WTC11 (cell line): Measurements from ENCODE around the gene MYBPC1. TPM values are rescaled to one million over a fixed set of nuclear protein-coding genes. Genes with fewer than 3 reads are reported as not detected.

Source experiments
- ATAC-seq: fragments of 200-7000 bp; cut with Tn5 transposase; 2 replicates; pipeline ENCODE4 v1.10.0; 2021; ENCODE audit warnings: mild to moderate bottlenecking, moderate library complexity
- CTCF ChIA-PET: fragments of 300-600 bp; sonication (Branson Sonifier 250); formaldehyde crosslinking; loops from one replicate; lab custom pipeline; 2021; ENCODE audit warnings: antibody characterized with exemption; lab: Charles Lee
- POLR2A ChIA-PET: fragments of 350-600 bp; sonication (Branson Sonifier 250); formaldehyde crosslinking; loops from one replicate; lab custom pipeline; 2021; ENCODE audit warnings: antibody characterized with exemption; lab: Charles Lee
- DNase-seq: peaks from one replicate; pipeline ENCODE4 v3.0.0; 2021; ENCODE audit warnings: low spot score
- H3K27ac Mint-ChIP-seq: 2 replicates; pipeline ENCODE4 v1.8.0; 2021; ENCODE audit warnings: mixed read lengths
- H3K27me3 Mint-ChIP-seq: 2 replicates; pipeline ENCODE4 v1.8.0; 2021; ENCODE audit warnings: low read depth, mild to moderate bottlenecking, moderate library complexity, mixed read lengths
- H3K36me3 Mint-ChIP-seq: 2 replicates; pipeline ENCODE4 v1.8.0; 2021; ENCODE audit warnings: mixed read lengths
- H3K4me1 Mint-ChIP-seq: 2 replicates; pipeline ENCODE4 v1.8.0; 2022; ENCODE audit warnings: mixed read lengths
- H3K4me3 Mint-ChIP-seq: 2 replicates; pipeline ENCODE4 v1.8.0; 2021; ENCODE audit warnings: mild to moderate bottlenecking, moderate library complexity, mixed read lengths
- H3K9me3 Mint-ChIP-seq: 2 replicates; pipeline ENCODE4 v1.8.0; 2021; ENCODE audit warnings: mixed read lengths
- CDX4 ChIP-seq: fragments of 250-450 bp; sonication (Bioruptor Pico); IDR thresholded peaks from 2 replicates; pipeline ENCODE4 v1.9.0; 2021; ENCODE audit warnings: moderate library complexity, mild to moderate bottlenecking, inconsistent platforms, borderline replicate concordance
- CREB1 ChIP-seq: sonication (generic); formaldehyde crosslinking; IDR thresholded peaks from 2 replicates; pipeline ENCODE4 v1.8.0; 2023; ENCODE audit warnings: mild to moderate bottlenecking, missing genetic modification reagents
- E2F1 ChIP-seq: sonication (generic); formaldehyde crosslinking; IDR thresholded peaks from 2 replicates; pipeline ENCODE4 v1.8.0; 2022; ENCODE audit warnings: mild to moderate bottlenecking, missing genetic modification reagents
- E2F4 ChIP-seq: sonication (generic); formaldehyde crosslinking; IDR thresholded peaks from 2 replicates; pipeline ENCODE4 v1.8.1; 2022; ENCODE audit warnings: low read depth, mild to moderate bottlenecking, moderate library complexity, missing genetic modification reagents, borderline replicate concordance
- EMX1 ChIP-seq: fragments of 250-450 bp; sonication (Bioruptor Pico); IDR thresholded peaks from 2 replicates; pipeline ENCODE4 v1.8.0; 2021; ENCODE audit warnings: mild to moderate bottlenecking
- ERG ChIP-seq: fragments of 250-450 bp; sonication (Bioruptor Pico); IDR thresholded peaks from 2 replicates; pipeline ENCODE4 v1.8.0; 2021; ENCODE audit warnings: mild to moderate bottlenecking
- FOXP1 ChIP-seq: sonication (generic); formaldehyde crosslinking; IDR thresholded peaks from 2 replicates; pipeline ENCODE4 v1.8.0; 2022; ENCODE audit warnings: missing genetic modification reagents, mild to moderate bottlenecking, moderate library complexity, borderline replicate concordance
- HMGXB4 ChIP-seq: sonication (generic); formaldehyde crosslinking; IDR thresholded peaks from 2 replicates; pipeline ENCODE4 v1.8.1; 2023; ENCODE audit warnings: mild to moderate bottlenecking, moderate library complexity, missing genetic modification reagents
- JAZF1 ChIP-seq: fragments of 250-450 bp; sonication (Bioruptor Pico); IDR thresholded peaks from 2 replicates; pipeline ENCODE4 v1.9.0; 2021; ENCODE audit warnings: moderate library complexity, mild to moderate bottlenecking, inconsistent platforms
- MLX ChIP-seq: sonication (generic); formaldehyde crosslinking; IDR thresholded peaks from 2 replicates; pipeline ENCODE4 v1.8.1; 2023; ENCODE audit warnings: mild to moderate bottlenecking, missing genetic modification reagents, moderate library complexity
- MXD4 ChIP-seq: fragments of 250-450 bp; sonication (Bioruptor Pico); IDR thresholded peaks from 2 replicates; pipeline ENCODE4 v1.8.0; 2021; ENCODE audit warnings: mild to moderate bottlenecking, moderate library complexity, borderline replicate concordance
- NFYB ChIP-seq: sonication (generic); formaldehyde crosslinking; conservative IDR thresholded peaks from 2 replicates; pipeline ENCODE4 v1.8.0; 2022; ENCODE audit warnings: low read depth, missing genetic modification reagents
- NR3C1 ChIP-seq: sonication (generic); formaldehyde crosslinking; conservative IDR thresholded peaks from 2 replicates; pipeline ENCODE4 v1.8.1; 2023; ENCODE audit warnings: low read depth, mild to moderate bottlenecking, missing genetic modification reagents
- RELA ChIP-seq: sonication (generic); formaldehyde crosslinking; IDR thresholded peaks from 2 replicates; pipeline ENCODE4 v1.8.1; 2022; ENCODE audit warnings: missing genetic modification reagents, mild to moderate bottlenecking, borderline replicate concordance
- SOX15 ChIP-seq: fragments of 250-450 bp; sonication (Bioruptor Pico); IDR thresholded peaks from 2 replicates; pipeline ENCODE4 v1.9.0; 2021; ENCODE audit warnings: mild to moderate bottlenecking
- TEAD4 ChIP-seq: sonication (generic); formaldehyde crosslinking; IDR thresholded peaks from 2 replicates; pipeline ENCODE4 v1.8.0; 2022; ENCODE audit warnings: mild to moderate bottlenecking, missing genetic modification reagents
- ZBTB43 ChIP-seq: sonication (generic); formaldehyde crosslinking; IDR thresholded peaks from 2 replicates; pipeline ENCODE4 v1.8.1; 2023; ENCODE audit warnings: mild to moderate bottlenecking, missing genetic modification reagents
- ZNF138 ChIP-seq: sonication (generic); formaldehyde crosslinking; conservative IDR thresholded peaks from 2 replicates; pipeline ENCODE4 v1.8.1; 2022; ENCODE audit warnings: mild to moderate bottlenecking, moderate library complexity, missing genetic modification reagents
- ZNF263 ChIP-seq: sonication (generic); formaldehyde crosslinking; IDR thresholded peaks from 2 replicates; pipeline ENCODE4 v1.8.1; 2022; ENCODE audit warnings: low read depth, mild to moderate bottlenecking, moderate library complexity, missing genetic modification reagents
- ZNF416 ChIP-seq: fragments of 250-450 bp; sonication (Bioruptor Pico); IDR thresholded peaks from 2 replicates; pipeline ENCODE4 v1.9.0; 2021; ENCODE audit warnings: mild to moderate bottlenecking, inconsistent platforms
- total RNA-seq: library from RNA; stranded (reverse); gene quantifications from 3 replicates; pipeline ENCODE4 v1.2.3, GENCODE V29; 2021

MYBPC1 gene
- total RNA-seq, 1 experiment from 2014 or later: not detected

GRCh38 chr12:101729842-101730241, 135.1 kb downstream of the MYBPC1 start:
- Mint-ChIP-seq H3K36me3 (no peaks in the 10 kb centered on the region), H3K27me3 (no peaks in the 10 kb centered on the region), H3K9me3 (no peaks in the 10 kb centered on the region), H3K27ac (no peak overlapping the region), H3K4me1 (no peaks in the 10 kb centered on the region), H3K4me3 (no peak overlapping the region)
- DNase-seq (no peak), ATAC-seq (no peak)
- CTCF ChIA-PET: no interaction called here
- POLR2A ChIA-PET: no interaction called here
- TF ChIP-seq HMGXB4 (CRISPR knock-in tag): no peak
- no peak for TF ChIP-seq E2F4 (CRISPR knock-in tag)
- no peak for TF ChIP-seq JAZF1 (CRISPR knock-in tag)
- TF ChIP-seq ERG (CRISPR knock-in tag): no peak
- no peak for TF ChIP-seq CREB1 (CRISPR knock-in tag)
- no peak for TF ChIP-seq TEAD4 (CRISPR knock-in tag)
- TF ChIP-seq ZBTB43 (CRISPR knock-in tag): no peak
- TF ChIP-seq NFYB: no peak
- no peak for TF ChIP-seq FOXP1 (CRISPR knock-in tag)
- no peak for TF ChIP-seq ZNF416
- no peak for TF ChIP-seq EMX1

GRCh38 chr12:101732318-101732717, 137.5 kb downstream of the MYBPC1 start:
- Mint-ChIP-seq H3K27me3 (no peaks in the 10 kb centered on the region), H3K27ac (no peak overlapping the region), H3K36me3 (no peaks in the 10 kb centered on the region), H3K9me3 (no peaks in the 10 kb centered on the region), H3K4me3 (no peak overlapping the region), H3K4me1 (no peaks in the 10 kb centered on the region)
- ChIA-PET POLR2A (no interaction called here), CTCF (no interaction called here)
- no peak for TF ChIP-seq SOX15 (CRISPR knock-in tag)
- TF ChIP-seq TEAD4 (CRISPR knock-in tag): no peak
- TF ChIP-seq ZNF138 (CRISPR knock-in tag): no peak
- TF ChIP-seq CDX4 (CRISPR knock-in tag): no peak
- no peak for TF ChIP-seq NR3C1 (CRISPR knock-in tag)
- TF ChIP-seq RELA: no peak
- no peak for TF ChIP-seq MLX
- TF ChIP-seq HMGXB4 (CRISPR knock-in tag): no peak
- TF ChIP-seq E2F1: no peak
- no peak for TF ChIP-seq ZNF263
- no peak for TF ChIP-seq MXD4 (CRISPR knock-in tag)
- no peak for ATAC-seq
- no peak for DNase-seq
